Heart left ventricle (tissue), 16 donors: Measurements from ENCODE around the gene NANOS3. TPM values are rescaled to one million over a fixed set of nuclear protein-coding genes. Genes with fewer than 3 reads are reported as not detected.
A peak's percentile ranks its signal among the peaks of the same experiment; 100 is the strongest.

ENCODE experiments used
- ATAC-seq, 4 donors: fragments of 200-7000 bp; cut with Tn5 transposase; one replicate each; pipeline ENCODE4 v1.9.1; 2020 to 2022; ENCODE audit warnings: moderate library complexity in 4 of 4, mild to moderate bottlenecking in 3 of 4, moderate number of reproducible peaks in 1 of 4
- DNase-seq, 5 donors: peaks; one replicate each; pipeline ENCODE4 v3.0.0-alpha.2; 2020
- H3K27ac ChIP-seq, 12 donors: fragments of 200-600 bp; sonication (generic) in 4 of 12; one replicate each; pipeline versions ENCODE4 v1.5.0 to v1.8.0; 2016 to 2022; ENCODE audit warnings: mild to moderate bottlenecking in 2 of 12
- H3K27me3 ChIP-seq, 9 donors: fragments of 200-600 bp; sonication (generic) in 2 of 9; one replicate each; pipeline versions ENCODE4 v1.5.1 to v1.8.0; 2016 to 2022; ENCODE audit warnings: mild to moderate bottlenecking in 3 of 9
- H3K36me3 ChIP-seq, 9 donors: fragments of 200-600 bp; sonication (generic) in 2 of 9; one replicate each; pipeline versions ENCODE4 v1.5.0 to v1.8.0; 2018 to 2022; ENCODE audit warnings: mild to moderate bottlenecking in 2 of 9
- H3K4me1 ChIP-seq, 12 donors: fragments of 200-600 bp; sonication (generic) in 4 of 12; one replicate each; pipeline versions ENCODE4 v1.5.0 to v1.8.0; 2016 to 2022; ENCODE audit warnings: mild to moderate bottlenecking in 3 of 12
- H3K4me3 ChIP-seq, 12 donors: fragments of 200-600 bp; sonication (generic) in 4 of 12; one replicate each; pipeline versions ENCODE4 v1.5.0 to v1.8.0; 2017 to 2022; ENCODE audit warnings: mild to moderate bottlenecking in 9 of 12, moderate library complexity in 4 of 12
- H3K9me3 ChIP-seq, 12 donors: fragments of 200-600 bp; sonication (generic) in 4 of 12; one replicate each; pipeline versions ENCODE4 v1.5.0 to v1.8.0; 2016 to 2022; ENCODE audit warnings: mild to moderate bottlenecking in 1 of 12
- CTCF ChIP-seq, 12 donors: fragments of 200-600 bp; sonication (generic) in 4 of 12; IDR thresholded peaks; one replicate each; pipeline versions ENCODE4 v1.5.0 to v1.8.0; 2018 to 2022; ENCODE audit warnings: antibody characterized with exemption in 12 of 12, mild to moderate bottlenecking in 5 of 12
- POLR2A ChIP-seq, 2 donors: fragments of 450-650 bp; IDR thresholded peaks; one replicate each; pipeline ENCODE4 v1.6.1; 2017; ENCODE audit warnings: antibody characterized with exemption in 2 of 2, mild to moderate bottlenecking in 2 of 2, moderate library complexity in 2 of 2
- WGBS, 4 donors: extraction: QIAGEN DNeasy Blood & Tissue Kit in 2 of 4; methylation state at CpG; one replicate each; pipeline versions ENCODE4 v1.1.5 to v1.1.7; 2013 to 2018; 5-methylcytosine and 5-hydroxymethylcytosine counted together
- intact Hi-C, 10 donors: fragments of 100-400 bp; cut with DNase I; formaldehyde crosslinking; loops; one replicate each; pipeline versions ENCODE4 v1.11.1 to v1.14.2; 2022
- polyA plus RNA-seq, 2 donors: library from polyadenylated mRNA; stranded (reverse); fragments of 200-250 nt; gene quantifications; one replicate each; pipeline ENCODE4 v1.2.3, GENCODE V29; 2013
- total RNA-seq, 9 donors: library from RNA; depleted of rRNA in 2 of 9; stranded (reverse); fragments of >200 nt in 2 of 9; fragmentation: NEBNext Ultra II Directional in 3 of 9; extraction: Animal tissue kit (Norgen Biotek cat#: 25700) in 3 of 9; gene quantifications; one replicate each; pipeline versions ENCODE4 v1.1.0 to v1.2.4, GENCODE V29; 2016 to 2023
- donor health status: ischemic (EF 13 %, LVEDD 7.1; RV severe dilation, severe dysfunction).
- donor health status: healthy with polysubstance abuse.
- donor health status: DM: no; HTN: yes; CAD: no.
- donor health status: DM: no; HTN: no; CAD: no.
- donor health status: ischemic (EF 25% LVEDD 6.9; RV normal size, moderate dysfunction).
- donor health status: ischemic (EF 25% LVEDD 5.7; RV mildly dilated, moderate dysfunction).
- donor health status: healthy.
- donor health status: DM: yes; HTN: yes; CAD: no.
- donor health status: ischemic (EF 35%, LVEDD 5.7; RV mildly dilated, moderate dysfunction).
- donor health status: nonischemic (EF 11% LVEDD 7.7; RV severe dilation, severe dysfunction).
- donor health status: DM: yes; HTN: yes; CAD: no.
- donor health status: PGD.
- donor health status: ischemic (EF 29% LVEDD 5.4; RV normal size, mild dysfunction).
- donor health status: nonischemic (EF 23%, LVEDD 6.1; RV moderate dilation, normal function).

The NANOS3 gene
- total and polyA plus RNA-seq, 11 donors, result 0.36 to 1.7 (median 1.1) TPM; not detected in 5

GRCh38 chr19:13899393-13899792, 22.5 kb downstream of the NANOS3 start:
- H3K27me3 ChIP-seq, result no peaks in the 10 kb centered on the region
- no peak for TF ChIP-seq CTCF (IDR thresholded peaks at IDR 0.05)
- no peak for TF ChIP-seq POLR2A (IDR thresholded peaks at IDR 0.05)
- H3K4me3 ChIP-seq, result no peak overlapping the region
- 85 to 89% (median 86%) methylated on average over 10 of the region's 10 CpGs for WGBS, 4 donors
- no peaks in the 10 kb centered on the region for H3K4me1 ChIP-seq
- ATAC-seq (no peak), DNase-seq (no peak)
- H3K36me3 ChIP-seq, result no peaks in the 10 kb centered on the region
- no peaks in the 10 kb centered on the region for H3K9me3 ChIP-seq
- peak overlapping the region in 2 of 12 donors; percentile 14 to 18 for H3K27ac ChIP-seq
- intact Hi-C loops, result no loop called here

- peak in 2 of 4 donors; percentile 55 for ATAC-seq
- no peak for DNase-seq
- Histone ChIP-seq H3K27ac (peak overlapping the region in 2 of 12 donors; percentile 14 to 18), H3K36me3 (no peaks in the 10 kb centered on the region), H3K9me3 (no peaks in the 10 kb centered on the region), H3K27me3 (no peaks in the 10 kb centered on the region), H3K4me3 (no peak overlapping the region), H3K4me1 (no peaks in the 10 kb centered on the region)
- TF ChIP-seq CTCF (IDR thresholded peaks at IDR 0.05) (no peak), POLR2A (IDR thresholded peaks at IDR 0.05) (no peak)
- 61 to 74% (median 72%) methylated on average over 5 of the region's 5 CpGs for WGBS, 4 donors
- intact Hi-C loops, result loop anchor here in 1 of 10 donors (5.0 kb wide), 1 partner anchor 52 kb away; the partner anchor contains the start of gene DCAF15
These were observed 23.1 kb downstream of the NANOS3 start for GRCh38 chr19:13899912-13900584.

GRCh38 chr19:13902993-13903555, 26.1 kb downstream of the NANOS3 start:
- Histone ChIP-seq H3K4me1 (peaks cover 0 to 19% (median 14%) of the 10 kb centered on the region in 12 donors), H3K27ac (no peak overlapping the region), H3K4me3 (no peak overlapping the region), H3K27me3 (no peaks in the 10 kb centered on the region), H3K36me3 (no peaks in the 10 kb centered on the region), H3K9me3 (no peaks in the 10 kb centered on the region)
- 60 to 81% (median 72%) methylated on average over 2 to 4 of the region's 4 CpGs for WGBS, 4 donors
- TF ChIP-seq CTCF (IDR thresholded peaks at IDR 0.05), result peak in 9 of 12 donors; percentile 6 to 48 (median 18)
- TF ChIP-seq POLR2A (IDR thresholded peaks at IDR 0.05), result no peak
- intact Hi-C loops, result loop anchor here in 1 of 10 donors (5.0 kb wide), 1 partner anchor 49 kb away; the partner anchor contains the start of gene DCAF15
- ATAC-seq, result no peak
- DNase-seq, result no peak
